Measurements from ENCODE around the gene EIF2B4. TPM values are rescaled to one million over a fixed set of nuclear protein-coding genes. Genes with fewer than 3 reads are reported as not detected.

The EIF2B4 gene
- total RNA-seq, 1 donor from 2014 or later, result 47.1 TPM

- TF ChIP-seq, protein P1, sequence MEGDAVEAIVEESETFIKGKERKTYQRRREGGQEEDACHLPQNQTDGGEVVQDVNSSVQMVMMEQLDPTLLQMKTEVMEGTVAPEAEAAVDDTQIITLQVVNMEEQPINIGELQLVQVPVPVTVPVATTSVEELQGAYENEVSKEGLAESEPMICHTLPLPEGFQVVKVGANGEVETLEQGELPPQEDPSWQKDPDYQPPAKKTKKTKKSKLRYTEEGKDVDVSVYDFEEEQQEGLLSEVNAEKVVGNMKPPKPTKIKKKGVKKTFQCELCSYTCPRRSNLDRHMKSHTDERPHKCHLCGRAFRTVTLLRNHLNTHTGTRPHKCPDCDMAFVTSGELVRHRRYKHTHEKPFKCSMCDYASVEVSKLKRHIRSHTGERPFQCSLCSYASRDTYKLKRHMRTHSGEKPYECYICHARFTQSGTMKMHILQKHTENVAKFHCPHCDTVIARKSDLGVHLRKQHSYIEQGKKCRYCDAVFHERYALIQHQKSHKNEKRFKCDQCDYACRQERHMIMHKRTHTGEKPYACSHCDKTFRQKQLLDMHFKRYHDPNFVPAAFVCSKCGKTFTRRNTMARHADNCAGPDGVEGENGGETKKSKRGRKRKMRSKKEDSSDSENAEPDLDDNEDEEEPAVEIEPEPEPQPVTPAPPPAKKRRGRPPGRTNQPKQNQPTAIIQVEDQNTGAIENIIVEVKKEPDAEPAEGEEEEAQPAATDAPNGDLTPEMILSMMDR (IDR thresholded peaks at IDR 0.05; ENCODE audit: unreplicated experiment), result no peak
Observed at GRCh38 chr2:27378096-27378808, 8.1 kb upstream of the EIF2B4 start.

DNA sequence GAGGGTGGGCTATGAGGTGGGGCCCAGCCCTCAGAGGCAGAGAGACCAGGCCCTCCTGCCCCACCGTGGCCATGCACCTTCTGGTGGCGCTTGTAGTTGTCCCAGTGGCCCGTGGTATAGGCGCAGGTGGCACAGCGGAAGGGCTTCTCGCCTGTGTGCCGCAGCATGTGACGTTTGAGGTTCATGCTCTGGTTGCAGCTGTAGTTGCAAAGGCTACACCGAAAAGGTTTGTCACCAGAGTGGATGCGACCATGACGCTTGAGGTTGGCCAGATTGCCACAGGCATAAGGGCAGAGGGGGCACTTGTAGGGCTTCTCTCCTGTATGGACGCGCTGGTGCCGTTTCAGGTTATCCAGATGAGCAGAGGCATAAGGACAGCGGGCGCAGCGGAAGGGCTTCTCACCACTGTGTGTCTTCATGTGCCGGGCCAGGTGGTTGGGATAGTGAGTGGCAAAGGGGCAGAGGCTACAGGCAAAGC, 7.5 kb upstream of the EIF2B4 start:
- H3K4me3 Mint-ChIP-seq, result peak overlapping the region; percentile 5
- DNase-seq (ENCODE audit: low spot score in 2 of 2, unreplicated experiment in 2 of 2), result no peak
- H3K36me3 Mint-ChIP-seq, result peaks cover 20% of the 10 kb centered on the region
- H3K27ac Mint-ChIP-seq, result peak overlapping the region; percentile 36
- TF ChIP-seq, protein P1 (IDR thresholded peaks at IDR 0.05; ENCODE audit: unreplicated experiment), result no peak
- H3K9me3 Mint-ChIP-seq, result no peaks in the 10 kb centered on the region
- H3K27me3 Mint-ChIP-seq (ENCODE audit: low read depth), result no peaks in the 10 kb centered on the region
- peaks cover 28% of the 10 kb centered on the region for H3K4me1 Mint-ChIP-seq

More at GRCh38 chr2:27378096-27378808, 8.1 kb upstream of the EIF2B4 start:
- peaks cover 26% of the 10 kb centered on the region for H3K4me1 Mint-ChIP-seq
- H3K4me3 Mint-ChIP-seq, result no peak overlapping the region
- no peak overlapping the region for H3K27ac Mint-ChIP-seq
- no peak for DNase-seq (ENCODE audit: low spot score in 2 of 2, unreplicated experiment in 2 of 2)
- no peaks in the 10 kb centered on the region for H3K9me3 Mint-ChIP-seq
- H3K36me3 Mint-ChIP-seq, result peaks cover 16% of the 10 kb centered on the region
- H3K27me3 Mint-ChIP-seq (ENCODE audit: low read depth), result no peaks in the 10 kb centered on the region

DNA sequence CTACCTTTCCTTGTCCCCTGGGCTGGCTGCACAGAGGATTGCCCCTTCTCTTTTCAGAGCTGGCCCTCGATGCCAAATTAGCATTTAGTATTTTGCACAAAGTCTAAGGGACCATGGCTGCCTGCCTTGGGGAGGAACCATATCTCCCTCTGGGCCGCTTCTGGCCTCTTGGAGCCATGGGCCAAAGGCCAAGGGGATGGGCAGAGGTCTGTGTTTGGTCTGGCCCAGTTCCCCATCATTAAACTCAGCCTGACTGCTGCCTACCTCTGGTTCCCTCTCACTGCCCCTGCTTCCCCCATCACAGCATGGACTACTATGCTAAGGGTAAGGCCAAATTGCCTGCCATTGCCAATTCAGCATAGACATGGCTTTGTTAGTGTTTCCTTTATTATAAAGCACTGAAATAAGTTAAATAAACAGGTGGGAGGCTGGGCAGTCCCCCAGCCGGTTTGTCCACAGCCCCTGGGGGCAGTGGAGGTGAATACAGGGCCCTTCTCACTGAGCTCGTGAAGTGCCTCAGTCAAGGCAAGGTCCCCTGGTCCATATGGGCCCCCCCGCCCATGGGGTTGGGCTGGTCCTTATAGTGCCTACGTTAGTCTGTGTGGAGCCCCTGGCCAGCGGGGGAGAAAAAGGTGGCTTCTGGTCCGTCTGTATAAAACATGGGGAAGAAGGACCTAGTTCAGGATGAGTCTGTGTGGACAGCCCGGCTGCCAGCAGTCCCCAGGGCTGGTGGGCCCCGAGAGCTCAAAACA, 6.9 kb upstream of the EIF2B4 start:
- Mint-ChIP-seq H3K4me3 (no peak overlapping the region), H3K9me3 (no peaks in the 10 kb centered on the region), H3K4me1 (peaks cover 33% of the 10 kb centered on the region), H3K27ac (no peak overlapping the region), H3K27me3 (ENCODE audit: low read depth) (no peaks in the 10 kb centered on the region), H3K36me3 (peaks cover 20% of the 10 kb centered on the region)
- no peak for DNase-seq (ENCODE audit: low spot score in 2 of 2, unreplicated experiment in 2 of 2)
- TF ChIP-seq, protein P1 (IDR thresholded peaks at IDR 0.05; ENCODE audit: unreplicated experiment), result no peak

GRCh38 chr2:27376151-27376865, 6.2 kb upstream of the EIF2B4 start:
- Mint-ChIP-seq H3K4me3 (no peak overlapping the region), H3K27me3 (ENCODE audit: low read depth) (no peaks in the 10 kb centered on the region), H3K36me3 (peaks cover 20% of the 10 kb centered on the region), H3K9me3 (no peaks in the 10 kb centered on the region), H3K27ac (no peak overlapping the region), H3K4me1 (peaks cover 35% of the 10 kb centered on the region)
- TF ChIP-seq, protein P1 (IDR thresholded peaks at IDR 0.05; ENCODE audit: unreplicated experiment), result no peak
- no peak for DNase-seq (ENCODE audit: low spot score in 2 of 2, unreplicated experiment in 2 of 2)

- H3K4me3 Mint-ChIP-seq, result no peak overlapping the region
- H3K36me3 Mint-ChIP-seq, result peaks cover 20% of the 10 kb centered on the region
- H3K27me3 Mint-ChIP-seq (ENCODE audit: low read depth), result no peaks in the 10 kb centered on the region
- no peak for DNase-seq (ENCODE audit: low spot score in 2 of 2, unreplicated experiment in 2 of 2)
- peaks cover 30% of the 10 kb centered on the region for H3K4me1 Mint-ChIP-seq
- no peaks in the 10 kb centered on the region for H3K9me3 Mint-ChIP-seq
- TF ChIP-seq, protein P1 (IDR thresholded peaks at IDR 0.05; ENCODE audit: unreplicated experiment), result no peak
- H3K27ac Mint-ChIP-seq, result no peak overlapping the region
Observed at GRCh38 chr2:27375513-27376099, 5.5 kb upstream of the EIF2B4 start.
